ENCODE results near the gene UBE2L5. TPM values are rescaled to one million over a fixed set of nuclear protein-coding genes. Genes with fewer than 3 reads are reported as not detected.
A peak's percentile ranks its signal among the peaks of the same experiment; 100 is the strongest.

The UBE2L5 gene
- not detected for total RNA-seq
- 0.18 TPM for total RNA-seq (2013)

DNA sequence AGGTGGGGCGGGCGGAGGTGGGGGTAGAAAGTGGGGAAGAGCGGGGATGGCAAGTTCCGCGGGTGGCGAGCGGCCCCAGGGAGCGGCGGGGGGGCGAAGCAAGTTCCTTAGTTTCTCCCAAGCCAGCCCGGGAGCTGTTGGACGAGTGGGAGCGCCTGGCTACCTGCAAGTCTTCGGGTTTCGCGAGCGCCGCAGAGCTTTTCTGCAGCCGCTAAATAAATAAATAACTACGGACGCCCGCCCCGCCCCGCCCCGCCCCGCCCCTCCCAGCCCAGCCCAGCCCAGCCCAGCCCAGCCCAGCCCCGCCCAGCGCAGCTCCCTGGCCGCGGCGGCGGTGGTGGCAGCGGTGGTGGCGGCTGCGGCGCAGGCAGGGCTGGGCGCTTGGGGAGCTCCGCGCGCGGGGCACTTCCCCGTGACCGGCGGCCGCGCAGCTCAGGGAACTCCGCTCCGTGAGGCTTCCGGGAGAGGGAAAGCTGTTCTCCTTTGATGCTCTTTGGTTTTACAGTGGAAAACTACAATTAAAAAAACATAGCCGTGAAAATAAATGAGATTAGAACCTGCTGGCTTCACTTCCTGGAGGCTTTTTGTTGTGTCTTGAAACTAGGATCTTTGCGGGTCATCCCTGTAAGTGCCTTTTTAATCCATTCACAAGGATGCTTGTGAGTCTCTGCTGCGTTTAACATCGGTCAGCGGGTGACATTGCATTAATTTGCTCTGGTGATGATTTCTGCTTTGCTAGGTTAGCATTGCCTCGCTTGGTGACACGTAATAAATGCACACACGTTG lies at the start of gene UBE2L5:
Gene UBE2L5 (plus strand): TSS at position 440 of the 786 bp plus-strand sequence. CDS start 5,498 bp downstream, outside the sequence.
- H3K36me3 ChIP-seq (ENCODE audit: control insufficient read depth, insufficient read depth, low read length): no peaks in the 10 kb centered on the region
- Mint-ChIP-seq H3K9me3 (no peaks in the 10 kb centered on the region), H3K36me3 (no peaks in the 10 kb centered on the region), H3K27ac (peak within 1 kb of the TSS; percentile 65 to 81), H3K27me3 (ENCODE audit: low read depth in 2 of 2) (no peaks in the 10 kb centered on the region), H3K4me1 (peaks cover 11 to 15% of the 10 kb centered on the region in 2 donors), H3K4me3 (peak within 1 kb of the TSS; percentile 94)
- under 1% methylated on average over 57 of the region's 57 CpGs for WGBS (ENCODE audit: insufficient coverage)
- DNase-seq (peak; percentile 67 to 81), ATAC-seq (peak; percentile 91 to 92 (median 92))
- peaks cover 9% of the 10 kb centered on the region for H3K4me1 ChIP-seq (ENCODE audit: control insufficient read depth, insufficient read depth, low read length)
- peak within 1 kb of the TSS; percentile 63 for H3K4me3 ChIP-seq (ENCODE audit: low read length)
- H3K9me3 ChIP-seq (ENCODE audit: control insufficient read depth, insufficient read depth, low read length): no peaks in the 10 kb centered on the region
- TF ChIP-seq, protein P1, sequence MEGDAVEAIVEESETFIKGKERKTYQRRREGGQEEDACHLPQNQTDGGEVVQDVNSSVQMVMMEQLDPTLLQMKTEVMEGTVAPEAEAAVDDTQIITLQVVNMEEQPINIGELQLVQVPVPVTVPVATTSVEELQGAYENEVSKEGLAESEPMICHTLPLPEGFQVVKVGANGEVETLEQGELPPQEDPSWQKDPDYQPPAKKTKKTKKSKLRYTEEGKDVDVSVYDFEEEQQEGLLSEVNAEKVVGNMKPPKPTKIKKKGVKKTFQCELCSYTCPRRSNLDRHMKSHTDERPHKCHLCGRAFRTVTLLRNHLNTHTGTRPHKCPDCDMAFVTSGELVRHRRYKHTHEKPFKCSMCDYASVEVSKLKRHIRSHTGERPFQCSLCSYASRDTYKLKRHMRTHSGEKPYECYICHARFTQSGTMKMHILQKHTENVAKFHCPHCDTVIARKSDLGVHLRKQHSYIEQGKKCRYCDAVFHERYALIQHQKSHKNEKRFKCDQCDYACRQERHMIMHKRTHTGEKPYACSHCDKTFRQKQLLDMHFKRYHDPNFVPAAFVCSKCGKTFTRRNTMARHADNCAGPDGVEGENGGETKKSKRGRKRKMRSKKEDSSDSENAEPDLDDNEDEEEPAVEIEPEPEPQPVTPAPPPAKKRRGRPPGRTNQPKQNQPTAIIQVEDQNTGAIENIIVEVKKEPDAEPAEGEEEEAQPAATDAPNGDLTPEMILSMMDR (IDR thresholded peaks at IDR 0.05): no peak
- H3K27me3 ChIP-seq (ENCODE audit: control insufficient read depth, insufficient read depth, low read length): no peaks in the 10 kb centered on the region
- intact Hi-C loops (cut with micrococcal nuclease): loop anchor here (2.0 to 5.0 kb wide), 2 partner anchors 40 to 45 kb away; no protein-coding TSS in a partner anchor
- H3K27ac ChIP-seq (ENCODE audit: low read length): peak within 1 kb of the TSS; percentile 33

DNA sequence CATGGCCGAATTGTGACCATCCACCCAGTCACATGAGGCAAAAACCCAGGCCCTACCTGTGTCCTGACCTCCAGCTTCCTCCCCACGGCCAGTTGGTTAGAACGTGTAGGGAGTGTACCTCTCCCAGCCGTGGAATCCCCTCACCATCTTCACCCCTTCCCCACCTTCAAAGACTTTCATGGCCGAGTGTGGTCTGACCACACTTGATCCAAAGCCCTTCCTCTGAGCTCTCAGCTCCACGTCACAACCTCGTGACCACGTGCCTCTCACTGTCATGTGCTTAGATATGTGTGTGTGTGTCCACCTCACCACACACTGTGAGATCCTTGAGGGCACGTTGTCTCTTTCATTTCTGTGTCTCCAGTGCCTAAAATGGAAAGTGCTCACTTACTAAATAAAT lies 48.6 kb upstream of the UBE2L5 start:
- intact Hi-C loops (cut with micrococcal nuclease): loop anchor here (5.0 to 10.0 kb wide), 3 partner anchors 244 to 491 kb away; partner anchors contain the start of gene USPL1
- H3K27ac Mint-ChIP-seq: peak overlapping the region; percentile 84 to 98
- H3K36me3 Mint-ChIP-seq: no peaks in the 10 kb centered on the region
- 18% methylated on average over 5 of the region's 9 CpGs for WGBS (ENCODE audit: insufficient coverage)
- no peaks in the 10 kb centered on the region for H3K27me3 Mint-ChIP-seq (ENCODE audit: low read depth in 2 of 2)
- H3K36me3 ChIP-seq (ENCODE audit: control insufficient read depth, insufficient read depth, low read length): peaks cover 4% of the 10 kb centered on the region
- peaks cover 80 to 84% of the 10 kb centered on the region in 2 donors for H3K4me1 Mint-ChIP-seq
- ATAC-seq (peak; percentile 42 to 69 (median 59)), DNase-seq (peak; percentile 60 to 72)
- H3K9me3 ChIP-seq (ENCODE audit: control insufficient read depth, insufficient read depth, low read length): no peaks in the 10 kb centered on the region
- H3K9me3 Mint-ChIP-seq: no peaks in the 10 kb centered on the region
- no peak overlapping the region for H3K4me3 ChIP-seq (ENCODE audit: low read length)
- peak overlapping the region; percentile 87 for H3K27ac ChIP-seq (ENCODE audit: low read length)
- TF ChIP-seq, protein P1 (IDR thresholded peaks at IDR 0.05): no peak
- H3K4me3 Mint-ChIP-seq: peak overlapping the region; percentile 84
- peaks cover 89% of the 10 kb centered on the region for H3K4me1 ChIP-seq (ENCODE audit: control insufficient read depth, insufficient read depth, low read length)
- H3K27me3 ChIP-seq (ENCODE audit: control insufficient read depth, insufficient read depth, low read length): no peaks in the 10 kb centered on the region

DNA sequence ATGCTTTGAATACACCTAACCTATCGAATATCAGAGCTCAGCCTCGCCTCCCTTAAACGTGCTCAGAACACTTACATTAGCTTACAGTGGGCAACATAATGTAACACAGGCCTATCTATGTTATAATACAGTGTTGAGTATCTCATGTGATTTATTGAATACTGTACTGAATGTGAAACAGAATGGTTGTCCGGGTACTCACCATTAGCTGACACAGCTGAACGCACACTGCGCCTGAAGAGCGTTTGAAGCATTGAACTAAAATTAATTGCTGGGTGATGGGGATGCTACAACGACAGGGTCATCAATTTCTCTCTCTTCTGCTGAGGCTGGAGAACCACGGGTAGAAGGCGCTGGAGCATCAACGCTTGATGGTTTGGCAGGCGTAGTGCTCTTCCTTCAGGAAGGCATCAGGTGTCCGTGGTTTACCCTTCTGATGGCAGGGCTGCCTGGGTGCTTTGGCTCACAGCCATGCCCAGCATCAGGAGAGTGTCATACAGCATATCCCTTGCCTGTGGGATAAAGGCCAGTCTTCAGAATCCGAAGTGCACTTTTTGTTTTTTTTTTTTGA lies 46.9 kb upstream of the UBE2L5 start:
- intact Hi-C loops (cut with micrococcal nuclease): loop anchor here (10.0 kb wide), 1 partner anchor 489 kb away; no protein-coding TSS in a partner anchor
- DNase-seq: peak in 1 of 2 donors; percentile 39

More for the DNA sequence above, 46.9 kb upstream of the UBE2L5 start:
- Histone ChIP-seq H3K27me3 (ENCODE audit: control insufficient read depth, insufficient read depth, low read length) (no peaks in the 10 kb centered on the region), H3K9me3 (ENCODE audit: control insufficient read depth, insufficient read depth, low read length) (no peaks in the 10 kb centered on the region), H3K27ac (ENCODE audit: low read length) (peak overlapping the region; percentile 87), H3K36me3 (ENCODE audit: control insufficient read depth, insufficient read depth, low read length) (peaks cover 4% of the 10 kb centered on the region), H3K4me3 (ENCODE audit: low read length) (no peak overlapping the region), H3K4me1 (ENCODE audit: control insufficient read depth, insufficient read depth, low read length) (peaks cover 72% of the 10 kb centered on the region)
- Mint-ChIP-seq H3K27ac (peak overlapping the region; percentile 84 to 98), H3K4me3 (peak overlapping the region; percentile 84), H3K4me1 (peaks cover 71 to 77% of the 10 kb centered on the region in 2 donors), H3K36me3 (no peaks in the 10 kb centered on the region), H3K27me3 (ENCODE audit: low read depth in 2 of 2) (no peaks in the 10 kb centered on the region), H3K9me3 (no peaks in the 10 kb centered on the region)
- TF ChIP-seq, protein P1 (IDR thresholded peaks at IDR 0.05): no peak
- no peak for ATAC-seq
- 56% methylated on average over 14 of the region's 14 CpGs for WGBS (ENCODE audit: insufficient coverage)

Data from natural killer cell (primary cell).